ENCODE measurements around the gene FAM47B. TPM values are rescaled to one million over a fixed set of nuclear protein-coding genes. Genes with fewer than 3 reads are reported as not detected.

FAM47B gene
- polyA plus RNA-seq, 1 of the 3 experiments (the other 2 are of a cell fraction) = not detected

GRCh38 chrX:34893741-34894140 is 48.9 kb upstream of the FAM47B start (continued):
- TF ChIP-seq IRF3 (IDR thresholded peaks at IDR 0.05; ENCODE audit: low read depth, low read length) = no peak

- CTCF ChIA-PET = no interaction called here
- Histone ChIP-seq H3K9me2 (no peaks in the 10 kb centered on the region), H4K20me1 (ENCODE audit: insufficient read depth) (no peaks in the 10 kb centered on the region), H3F3A (replicated peaks; ENCODE audit: insufficient read depth) (no peaks in the 10 kb centered on the region), H3K79me2 (ENCODE audit: insufficient read depth) (no peaks in the 10 kb centered on the region), H3K27me3 (ENCODE audit: insufficient read depth) (no peaks in the 10 kb centered on the region), H3K27ac (ENCODE audit: low read depth in 2 of 2, low read length in 1 of 2) (no peak overlapping the region), H2AFZ (ENCODE audit: low read depth) (no peak overlapping the region), H3K4me3 (ENCODE audit: low read depth in 2 of 2, low read length in 1 of 2) (no peak overlapping the region), H3K36me3 (replicated peaks in 1 of 2; ENCODE audit: control insufficient read depth in 1 of 2, insufficient read depth in 2 of 2, low read length in 1 of 2) (no peaks in the 10 kb centered on the region), H3K9ac (no peak overlapping the region), H3K4me1 (ENCODE audit: control insufficient read depth in 1 of 2, insufficient read depth in 2 of 2, low read depth in 1 of 2, low read length in 1 of 2) (no peaks in the 10 kb centered on the region), H3K9me3 (no peaks in the 10 kb centered on the region), H3K4me2 (no peak overlapping the region)
- POLR2A ChIA-PET = no interaction called here
- DNase-seq = no peak
- no peak for TF ChIP-seq NRF1 (IDR thresholded peaks at IDR 0.05; ENCODE audit: low read depth, low read length)
- no peak for TF ChIP-seq RAD21 (IDR thresholded peaks at IDR 0.05; ENCODE audit: low read length)
- TF ChIP-seq FOSL2 (IDR thresholded peaks at IDR 0.05; ENCODE audit: borderline replicate concordance, low read depth) = no peak
- TF ChIP-seq MEF2A (IDR thresholded peaks at IDR 0.05; ENCODE audit: borderline replicate concordance, low read depth) = no peak
- no peak for TF ChIP-seq JUND (IDR thresholded peaks at IDR 0.05)
These were observed 41.9 kb upstream of the FAM47B start for GRCh38 chrX:34900691-34901090.

- peaks cover under 1% of the 10 kb centered on the region; the same call in 1 of the 2 replicates for H3K27me3 ChIP-seq (ENCODE audit: insufficient read depth)
- H3K9ac ChIP-seq = no peak overlapping the region
- H2AFZ ChIP-seq (ENCODE audit: low read depth) = no peak overlapping the region
- H3K4me3 ChIP-seq (ENCODE audit: low read depth in 2 of 2, low read length in 1 of 2) = no peak overlapping the region
- H3K9me2 ChIP-seq = no peaks in the 10 kb centered on the region
- no peak overlapping the region for H3K27ac ChIP-seq (ENCODE audit: low read depth in 2 of 2, low read length in 1 of 2)
- no peaks in the 10 kb centered on the region for H3K79me2 ChIP-seq (ENCODE audit: insufficient read depth)
- H3K4me1 ChIP-seq (ENCODE audit: control insufficient read depth in 1 of 2, insufficient read depth in 2 of 2, low read depth in 1 of 2, low read length in 1 of 2) = no peaks in the 10 kb centered on the region
- TF ChIP-seq GABPA (IDR thresholded peaks at IDR 0.05; ENCODE audit: low read depth) (no peak), EP300 (IDR thresholded peaks at IDR 0.05; ENCODE audit: borderline replicate concordance in 1 of 2, low read depth in 1 of 2, low read length in 1 of 2) (no peak), ZBTB33 (IDR thresholded peaks at IDR 0.05; ENCODE audit: borderline replicate concordance, low read depth) (no peak), POLR2AphosphoS5 (IDR thresholded peaks at IDR 0.05; ENCODE audit: low read depth, low read length) (no peak), USF2 (IDR thresholded peaks at IDR 0.05; ENCODE audit: borderline replicate concordance, low read depth, low read length) (no peak), FOXM1 (IDR thresholded peaks at IDR 0.05; ENCODE audit: low read depth) (no peak)
- H3K9me3 ChIP-seq = no peaks in the 10 kb centered on the region
- 13% methylated on average over 2 of the region's 2 CpGs for WGBS (ENCODE audit: low lambda C conversion rate)
- DNase-seq = no peak
- H4K20me1 ChIP-seq (ENCODE audit: insufficient read depth) = no peaks in the 10 kb centered on the region
- ChIA-PET POLR2A (no interaction called here), CTCF (no interaction called here)
- H3K4me2 ChIP-seq = no peak overlapping the region
- H3F3A ChIP-seq (replicated peaks; ENCODE audit: insufficient read depth) = no peaks in the 10 kb centered on the region
- no peaks in the 10 kb centered on the region for H3K36me3 ChIP-seq (replicated peaks in 1 of 2; ENCODE audit: control insufficient read depth in 1 of 2, insufficient read depth in 2 of 2, low read length in 1 of 2)
These were observed 40.8 kb upstream of the FAM47B start for GRCh38 chrX:34901761-34902160.

Data from SK-N-SH (cell line).